ENCODE results near the gene BORCS6.
"Not testable (repeated sequence)": the region's sequence is repeated elsewhere in the genome, so short reads cannot be mapped to it uniquely, and the experiment has no call there.

The BORCS6 gene

DNA sequence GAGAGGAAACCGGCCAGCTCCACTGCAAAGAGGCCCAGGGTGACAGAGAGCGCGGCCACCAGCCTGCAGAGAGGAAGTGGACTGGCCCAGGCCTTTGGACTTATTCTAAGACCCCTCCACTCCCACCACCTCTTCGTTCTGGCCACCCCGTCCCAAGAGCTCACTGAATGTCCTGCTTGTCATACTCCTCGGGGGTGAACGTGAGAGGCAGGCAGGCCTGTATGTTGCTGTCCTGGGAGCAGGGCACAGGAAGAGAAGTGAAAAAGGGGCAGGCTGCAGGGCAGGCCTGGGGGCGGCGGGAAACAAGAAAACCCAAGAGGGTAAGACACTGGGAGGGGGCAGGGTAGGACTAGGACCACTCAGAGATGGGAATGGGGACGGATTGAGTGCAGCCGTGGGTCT is 14.2 kb downstream of the BORCS6 start:
- Histone ChIP-seq H3K4me3 (ENCODE audit: low read depth, low read length) (peak overlapping the region; percentile 65), H3K27me3 (ENCODE audit: insufficient read depth, low read depth, severe bottlenecking) (no peaks in the 10 kb centered on the region), H3K9me3 (ENCODE audit: severe bottlenecking) (no peaks in the 10 kb centered on the region), H3K27ac (peak overlapping the region; percentile 89), H3K36me3 (no peaks in the 10 kb centered on the region)
- no peak for DNase-seq
- TF ChIP-seq, protein P1, sequence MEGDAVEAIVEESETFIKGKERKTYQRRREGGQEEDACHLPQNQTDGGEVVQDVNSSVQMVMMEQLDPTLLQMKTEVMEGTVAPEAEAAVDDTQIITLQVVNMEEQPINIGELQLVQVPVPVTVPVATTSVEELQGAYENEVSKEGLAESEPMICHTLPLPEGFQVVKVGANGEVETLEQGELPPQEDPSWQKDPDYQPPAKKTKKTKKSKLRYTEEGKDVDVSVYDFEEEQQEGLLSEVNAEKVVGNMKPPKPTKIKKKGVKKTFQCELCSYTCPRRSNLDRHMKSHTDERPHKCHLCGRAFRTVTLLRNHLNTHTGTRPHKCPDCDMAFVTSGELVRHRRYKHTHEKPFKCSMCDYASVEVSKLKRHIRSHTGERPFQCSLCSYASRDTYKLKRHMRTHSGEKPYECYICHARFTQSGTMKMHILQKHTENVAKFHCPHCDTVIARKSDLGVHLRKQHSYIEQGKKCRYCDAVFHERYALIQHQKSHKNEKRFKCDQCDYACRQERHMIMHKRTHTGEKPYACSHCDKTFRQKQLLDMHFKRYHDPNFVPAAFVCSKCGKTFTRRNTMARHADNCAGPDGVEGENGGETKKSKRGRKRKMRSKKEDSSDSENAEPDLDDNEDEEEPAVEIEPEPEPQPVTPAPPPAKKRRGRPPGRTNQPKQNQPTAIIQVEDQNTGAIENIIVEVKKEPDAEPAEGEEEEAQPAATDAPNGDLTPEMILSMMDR (IDR thresholded peaks at IDR 0.05; ENCODE audit: low read depth, low read length), result no peak

DNA sequence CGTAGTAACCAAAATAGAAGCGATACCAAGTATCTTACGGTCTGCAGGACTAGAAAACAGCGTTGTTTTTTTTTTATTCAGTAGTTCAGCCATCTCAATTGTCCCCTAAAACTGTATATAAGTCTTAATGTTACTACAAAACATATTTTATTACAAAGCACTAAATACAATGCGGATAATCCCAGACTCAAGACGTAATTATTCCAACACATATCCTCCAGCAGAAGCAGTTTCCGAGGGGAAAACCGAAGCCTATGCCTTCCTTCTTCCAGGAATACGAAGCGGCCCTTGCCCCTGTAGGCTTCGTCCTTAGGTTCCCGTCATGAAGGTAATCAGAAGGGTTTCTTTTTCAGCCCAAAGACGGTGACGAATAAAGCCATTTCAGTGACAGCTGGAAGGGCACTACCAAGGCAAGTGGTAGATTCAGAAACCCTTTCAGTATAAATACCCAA is 16.1 kb downstream of the BORCS6 start:
- DNase-seq, result no peak

DNA sequence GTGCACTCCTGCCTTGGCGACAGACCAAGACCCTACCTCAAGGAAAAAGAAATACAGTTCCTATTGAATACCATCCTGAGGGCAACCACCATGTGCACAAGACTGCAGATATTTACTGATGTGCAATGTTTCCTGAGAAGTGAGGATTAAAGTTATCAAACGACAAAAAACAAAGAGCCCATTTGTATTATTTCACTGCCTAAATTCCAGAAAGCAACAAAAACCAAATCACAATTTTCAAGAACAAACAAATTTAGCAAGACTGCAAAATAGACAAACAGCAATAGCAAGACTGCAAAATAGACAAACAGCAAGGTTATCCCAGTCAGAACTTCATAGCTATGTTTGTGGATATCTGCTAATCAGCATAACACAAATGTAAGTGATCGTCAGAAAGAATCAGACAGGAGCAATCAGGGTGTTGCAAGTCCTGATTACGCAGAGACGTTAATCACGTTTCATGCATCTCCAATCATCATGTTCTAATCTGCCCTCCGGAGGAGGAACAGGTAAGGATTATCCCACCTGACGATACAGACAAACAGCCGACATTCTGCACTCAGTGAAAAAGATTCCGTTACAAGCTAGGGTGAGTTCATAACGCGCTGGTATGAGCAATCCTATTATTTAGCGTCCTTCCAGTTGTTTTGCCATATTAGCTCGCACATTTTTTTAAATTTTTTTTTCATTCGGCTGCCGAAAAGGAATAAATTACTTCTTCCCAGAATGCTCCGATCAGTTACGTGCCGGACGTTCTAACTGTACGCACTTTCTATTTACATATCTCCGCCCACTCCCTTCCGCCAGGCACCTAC is 16.7 kb downstream of the BORCS6 start:
- no peaks in the 10 kb centered on the region for H3K9me3 ChIP-seq (ENCODE audit: severe bottlenecking)
- H3K4me3 ChIP-seq (ENCODE audit: low read depth, low read length), result peak overlapping the region; percentile 50
- DNase-seq, result peak; percentile 84
- H3K36me3 ChIP-seq, result no peaks in the 10 kb centered on the region
- no peaks in the 10 kb centered on the region for H3K27me3 ChIP-seq (ENCODE audit: insufficient read depth, low read depth, severe bottlenecking)
- H3K27ac ChIP-seq, result peak overlapping the region; percentile 99
- TF ChIP-seq, protein P1 (IDR thresholded peaks at IDR 0.05; ENCODE audit: low read depth, low read length), result no peak

More for the DNA sequence above, 16.1 kb downstream of the BORCS6 start:
- TF ChIP-seq, protein P1 (IDR thresholded peaks at IDR 0.05; ENCODE audit: low read depth, low read length), result no peak
- Histone ChIP-seq H3K27me3 (ENCODE audit: insufficient read depth, low read depth, severe bottlenecking) (no peaks in the 10 kb centered on the region), H3K27ac (peak overlapping the region; percentile 99), H3K4me3 (ENCODE audit: low read depth, low read length) (peak overlapping the region; percentile 50), H3K36me3 (no peaks in the 10 kb centered on the region), H3K9me3 (ENCODE audit: severe bottlenecking) (no peaks in the 10 kb centered on the region)

DNA sequence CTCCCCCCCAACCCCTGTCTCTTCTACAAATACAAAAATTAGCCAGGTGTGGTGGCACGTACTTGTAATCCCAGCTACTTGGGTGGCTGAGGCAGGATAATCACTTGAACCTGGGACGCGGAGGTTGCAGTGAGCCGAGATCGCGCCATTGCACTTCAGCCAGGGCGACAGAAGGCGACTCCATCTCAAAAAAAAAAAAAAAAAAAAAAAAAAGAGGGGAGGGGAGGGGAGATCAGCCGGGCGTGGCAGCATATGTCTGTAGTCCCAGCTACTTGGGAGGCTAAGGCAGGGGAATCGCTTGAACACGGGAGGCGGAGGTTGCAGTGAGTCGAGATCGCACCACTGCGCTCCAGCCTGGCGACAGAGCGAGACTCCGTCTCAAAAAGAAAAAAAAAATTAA is 19.8 kb downstream of the BORCS6 start:
- Histone ChIP-seq H3K4me3 (ENCODE audit: low read depth, low read length) (peak overlapping the region; percentile 51), H3K27ac (peak overlapping the region; percentile 66)
- H3K36me3 ChIP-seq; H3K27me3 ChIP-seq (ENCODE audit: insufficient read depth, low read depth, severe bottlenecking); H3K9me3 ChIP-seq (ENCODE audit: severe bottlenecking): not testable (repeated sequence)
- DNase-seq, result peak; percentile 80

DNA sequence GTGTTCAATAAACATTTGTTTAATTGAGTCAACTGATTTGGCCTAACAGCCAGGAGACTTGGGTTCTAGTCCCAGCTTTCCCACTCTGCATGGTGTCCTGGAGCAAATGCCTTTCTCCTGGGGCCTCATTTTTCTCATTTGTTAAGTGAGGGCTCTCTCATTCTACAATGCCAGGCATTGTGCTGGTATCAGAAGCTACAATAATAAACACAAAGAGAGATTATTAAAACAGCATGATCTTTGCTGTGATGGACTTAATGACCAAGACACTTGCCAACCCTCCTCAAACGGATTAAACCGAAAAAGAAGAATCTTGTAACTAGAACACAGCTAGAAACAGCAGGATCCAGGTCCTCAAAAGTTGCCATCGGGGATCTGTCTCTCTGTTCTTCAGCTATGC is 22.5 kb downstream of the BORCS6 start:
- no peak for DNase-seq
- no peaks in the 10 kb centered on the region for H3K9me3 ChIP-seq (ENCODE audit: severe bottlenecking)
- H3K4me3 ChIP-seq (ENCODE audit: low read depth, low read length), result no peak overlapping the region
- H3K27ac ChIP-seq, result no peak overlapping the region
- H3K36me3 ChIP-seq, result peaks cover 1% of the 10 kb centered on the region; the same call in 1 of the 2 replicates
- H3K27me3 ChIP-seq (ENCODE audit: insufficient read depth, low read depth, severe bottlenecking), result no peaks in the 10 kb centered on the region
- TF ChIP-seq, protein P1 (IDR thresholded peaks at IDR 0.05; ENCODE audit: low read depth, low read length), result no peak

DNA sequence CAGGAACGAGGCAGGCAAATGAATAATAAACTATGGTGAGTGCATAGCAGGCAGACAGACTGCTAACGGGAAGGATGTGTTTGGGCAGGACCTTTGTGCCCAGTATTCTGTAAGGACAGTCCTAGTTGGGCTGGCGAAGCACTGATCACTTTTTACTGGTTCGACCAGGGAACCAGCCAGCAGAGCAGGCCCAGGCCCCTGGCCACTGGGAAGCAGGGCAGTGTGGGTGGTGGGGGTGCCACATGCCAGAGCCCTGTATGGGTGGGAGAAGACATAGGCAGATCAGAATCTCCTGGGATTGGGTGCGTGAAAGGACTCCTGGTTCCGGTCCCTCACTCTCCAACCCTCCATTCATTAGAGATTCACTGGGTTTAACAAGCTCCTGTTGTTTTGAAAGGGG is 23.2 kb downstream of the BORCS6 start:
- TF ChIP-seq, protein P1 (IDR thresholded peaks at IDR 0.05; ENCODE audit: low read depth, low read length), result no peak
- Histone ChIP-seq H3K27me3 (ENCODE audit: insufficient read depth, low read depth, severe bottlenecking) (no peaks in the 10 kb centered on the region), H3K27ac (no peak overlapping the region), H3K36me3 (peaks cover 7% of the 10 kb centered on the region), H3K4me3 (ENCODE audit: low read depth, low read length) (no peak overlapping the region), H3K9me3 (ENCODE audit: severe bottlenecking) (no peaks in the 10 kb centered on the region)
- no peak for DNase-seq
